OCI-LY3 (cell line): ENCODE results near the gene SUPT3H.

Experiments
- EZH2phosphoT487 ChIP-seq: fragments of 200-600 bp; shearing (Covaris generic); IDR thresholded peaks from 2 replicates; pipeline ENCODE4 v1.6.1; 2018; ENCODE audit warnings: antibody characterized with exemption, mixed run types, low read depth
- TF ChIP-seq, protein P1 (sequence below): fragments of 200-600, 300-600 bp; sonication (generic); IDR thresholded peaks from 2 replicates; pipeline ENCODE4 v1.5.1; 2014; ENCODE audit warnings: antibody characterized with exemption, low read length, low read depth

DNA sequence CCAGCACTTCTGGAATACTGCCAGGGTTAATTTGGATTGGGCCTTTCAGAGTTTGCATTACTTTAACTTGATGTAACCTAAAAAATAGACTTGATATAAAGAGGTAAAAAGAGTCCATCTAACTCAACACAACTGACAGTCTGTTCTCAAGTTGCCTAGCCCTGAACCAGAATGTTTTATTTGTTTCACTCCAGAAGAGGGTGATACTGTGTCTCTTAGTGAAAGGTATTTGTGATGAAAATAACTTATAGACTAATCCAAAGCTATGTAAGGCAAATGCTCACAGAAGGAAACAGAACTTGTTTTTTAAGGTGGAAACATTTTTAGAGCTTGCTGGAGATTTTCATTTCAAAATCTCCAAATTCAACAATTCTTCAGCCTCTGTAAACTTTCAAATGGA is 518.7 kb downstream of the SUPT3H start:
- TF ChIP-seq, protein P1, sequence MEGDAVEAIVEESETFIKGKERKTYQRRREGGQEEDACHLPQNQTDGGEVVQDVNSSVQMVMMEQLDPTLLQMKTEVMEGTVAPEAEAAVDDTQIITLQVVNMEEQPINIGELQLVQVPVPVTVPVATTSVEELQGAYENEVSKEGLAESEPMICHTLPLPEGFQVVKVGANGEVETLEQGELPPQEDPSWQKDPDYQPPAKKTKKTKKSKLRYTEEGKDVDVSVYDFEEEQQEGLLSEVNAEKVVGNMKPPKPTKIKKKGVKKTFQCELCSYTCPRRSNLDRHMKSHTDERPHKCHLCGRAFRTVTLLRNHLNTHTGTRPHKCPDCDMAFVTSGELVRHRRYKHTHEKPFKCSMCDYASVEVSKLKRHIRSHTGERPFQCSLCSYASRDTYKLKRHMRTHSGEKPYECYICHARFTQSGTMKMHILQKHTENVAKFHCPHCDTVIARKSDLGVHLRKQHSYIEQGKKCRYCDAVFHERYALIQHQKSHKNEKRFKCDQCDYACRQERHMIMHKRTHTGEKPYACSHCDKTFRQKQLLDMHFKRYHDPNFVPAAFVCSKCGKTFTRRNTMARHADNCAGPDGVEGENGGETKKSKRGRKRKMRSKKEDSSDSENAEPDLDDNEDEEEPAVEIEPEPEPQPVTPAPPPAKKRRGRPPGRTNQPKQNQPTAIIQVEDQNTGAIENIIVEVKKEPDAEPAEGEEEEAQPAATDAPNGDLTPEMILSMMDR, result no peak
- TF ChIP-seq EZH2phosphoT487, result no peak
